ENCODE measurements around the gene SPATA18.

DNA sequence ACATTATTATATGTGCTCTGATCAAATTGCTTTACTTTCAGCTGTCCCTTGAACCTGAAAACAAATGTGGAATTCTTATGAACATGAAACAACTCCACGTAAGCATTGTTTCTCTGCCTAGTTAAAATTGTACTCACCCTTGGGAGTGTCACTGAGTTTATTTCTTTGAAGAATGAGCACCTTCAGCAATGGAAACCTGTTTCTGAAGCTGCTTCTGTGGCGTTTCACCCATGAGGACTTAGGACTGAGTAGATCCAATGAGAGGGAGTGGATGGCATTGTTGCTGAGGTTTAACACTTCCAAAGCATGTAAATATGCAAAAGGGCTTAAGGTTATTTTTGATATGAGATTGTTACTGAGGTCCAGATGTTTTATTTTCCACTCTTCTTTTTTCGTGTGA, 34.1 kb upstream of the SPATA18 start:
- TF ChIP-seq CTCF (optimal IDR thresholded peaks at IDR 0.05 in 1 of 3, IDR thresholded peaks at IDR 0.05 in 1 of 3, conservative IDR thresholded peaks at IDR 0.05 in 1 of 3; ENCODE audit: extremely low read depth in 1 of 3, insufficient read depth in 2 of 3, low read length in 3 of 3) (no peak), EZH2 (IDR thresholded peaks at IDR 0.05; ENCODE audit: low read length) (no peak)

Data from keratinocyte (primary cell).